ENCODE results near the gene RNF25. TPM values are rescaled to one million over a fixed set of nuclear protein-coding genes. Genes with fewer than 3 reads are reported as not detected.

The RNF25 gene
- total RNA-seq, result 31.8 and 33.7 TPM in 2 replicates

GRCh38 chr2:218671654-218672566, at the start of gene RNF25, which contains the start of gene STK36:
RNF25 (minus strand) TSS chr2:218672002; CDS start chr2:218671970, 32 bp downstream.
STK36 (plus strand) TSS chr2:218672086; CDS start chr2:218672830, 744 bp downstream.

GRCh38 chr2:218710687-218711549, 39.1 kb upstream of the RNF25 start, which contains the start of gene TTLL4:
TTLL4 (plus strand) TSS chr2:218710835; CDS start chr2:218737677, 26,842 bp downstream.

GRCh38 chr2:218659258-218659987, 12.4 kb downstream of the RNF25 start, which contains the start of the genes BCS1L and ZNF142:
BCS1L (plus strand) TSS chr2:218659683; CDS start chr2:218660988, 1,305 bp downstream.
ZNF142 (minus strand) TSS chr2:218659623; CDS start chr2:218656429, 3,194 bp downstream.

Other genes starting within 250 kb of the RNF25 start
- 7.8 and 11.7 TPM in 2 replicates for gene USP37, start 103.7 kb downstream of the RNF25 start, total RNA-seq
- gene CNOT9, start 103.2 kb downstream of the RNF25 start, total RNA-seq, result 41.3 and 44.3 TPM in 2 replicates
- gene PLCD4, start 64.1 kb downstream of the RNF25 start, total RNA-seq, result 1.3 and 2.6 TPM in 2 replicates
- 4.9 and 6.0 TPM in 2 replicates for gene ZNF142, start 12.4 kb downstream of the RNF25 start, total RNA-seq
- 17.7 and 19.7 TPM in 2 replicates for gene BCS1L, start 12.3 kb downstream of the RNF25 start, total RNA-seq
- gene STK36, start 84 bp upstream of the RNF25 start, total RNA-seq, result 5.5 and 6.7 TPM in 2 replicates
- gene TTLL4, start 38.8 kb upstream of the RNF25 start, total RNA-seq, result 3.5 and 4.8 TPM in 2 replicates
- gene CYP27A1, start 110.1 kb upstream of the RNF25 start, total RNA-seq, result 8.3 and 12.7 TPM in 2 replicates
- not detected in 2 replicates for gene PRKAG3, start 159.8 kb upstream of the RNF25 start, total RNA-seq
- gene WNT6, start 187.8 kb upstream of the RNF25 start, total RNA-seq, result not detected in 2 replicates
- gene WNT10A, start 208.8 kb upstream of the RNF25 start, total RNA-seq, result not detected in 2 replicates